ENCODE data around the gene DPH7. TPM values are rescaled to one million over a fixed set of nuclear protein-coding genes. Genes with fewer than 3 reads are reported as not detected.
A peak's percentile ranks its signal among the peaks of the same experiment; 100 is the strongest.

DPH7 gene
- total and polyA plus RNA-seq, 2 experiments from 2014 or later: 65.6 to 78.4 TPM

DNA sequence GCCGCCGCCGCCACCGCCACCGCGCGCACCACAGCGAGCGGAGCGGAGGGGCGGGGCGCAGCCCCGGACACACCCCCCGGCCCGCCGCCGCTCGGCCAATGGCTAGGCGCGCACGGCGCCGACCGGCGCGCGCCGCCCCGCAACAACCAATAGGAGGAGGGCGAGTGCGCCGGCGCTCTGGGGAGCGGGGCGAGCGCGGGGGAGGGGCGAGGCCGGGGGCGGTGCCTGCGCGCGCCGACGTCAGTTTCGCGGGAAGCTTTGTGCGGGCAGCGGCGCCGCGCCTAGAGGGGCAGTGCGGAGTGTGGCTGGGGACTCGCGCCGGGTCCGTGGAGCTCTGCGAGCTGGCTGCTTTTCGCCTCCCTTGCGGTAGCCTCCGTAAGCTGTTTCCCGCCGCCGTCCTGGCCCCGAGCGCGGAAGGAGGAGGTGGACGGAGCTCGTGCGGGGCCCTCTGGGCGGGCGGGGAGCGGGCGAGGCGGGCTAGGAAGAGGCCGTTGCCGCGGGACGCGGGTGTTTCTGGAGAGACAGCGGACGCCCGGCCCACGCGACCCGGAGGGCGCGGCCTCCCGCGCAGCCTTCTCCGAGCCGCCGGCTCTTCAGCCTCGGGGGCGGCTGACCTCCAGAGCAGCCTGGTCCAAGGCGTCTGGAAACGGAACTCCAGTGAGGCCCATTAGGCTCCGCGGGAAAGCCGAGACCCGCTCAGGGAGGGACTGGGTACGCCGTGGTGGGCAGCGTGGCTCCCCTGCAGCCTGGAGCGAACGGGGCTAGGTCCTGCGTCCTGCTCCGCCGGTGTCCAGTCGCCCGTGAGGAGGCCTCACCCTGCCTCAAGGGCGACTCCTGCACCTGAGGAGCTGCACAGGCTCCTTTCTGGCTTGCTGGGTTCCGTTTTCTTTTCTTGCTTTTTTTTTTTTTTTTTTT lies 12.0 kb upstream of the DPH7 start, which contains the start of gene ZMYND19:
ZMYND19 (minus strand) TSS at position 44 of the 915 bp plus-strand sequence. CDS start 249 bp downstream, outside the sequence.
- no peak within 1 kb of the TSS for H3K27ac ChIP-seq
- no peaks in the 10 kb centered on the region for H3K9me3 ChIP-seq (ENCODE audit: low read depth)
- TF ChIP-seq, protein P1, sequence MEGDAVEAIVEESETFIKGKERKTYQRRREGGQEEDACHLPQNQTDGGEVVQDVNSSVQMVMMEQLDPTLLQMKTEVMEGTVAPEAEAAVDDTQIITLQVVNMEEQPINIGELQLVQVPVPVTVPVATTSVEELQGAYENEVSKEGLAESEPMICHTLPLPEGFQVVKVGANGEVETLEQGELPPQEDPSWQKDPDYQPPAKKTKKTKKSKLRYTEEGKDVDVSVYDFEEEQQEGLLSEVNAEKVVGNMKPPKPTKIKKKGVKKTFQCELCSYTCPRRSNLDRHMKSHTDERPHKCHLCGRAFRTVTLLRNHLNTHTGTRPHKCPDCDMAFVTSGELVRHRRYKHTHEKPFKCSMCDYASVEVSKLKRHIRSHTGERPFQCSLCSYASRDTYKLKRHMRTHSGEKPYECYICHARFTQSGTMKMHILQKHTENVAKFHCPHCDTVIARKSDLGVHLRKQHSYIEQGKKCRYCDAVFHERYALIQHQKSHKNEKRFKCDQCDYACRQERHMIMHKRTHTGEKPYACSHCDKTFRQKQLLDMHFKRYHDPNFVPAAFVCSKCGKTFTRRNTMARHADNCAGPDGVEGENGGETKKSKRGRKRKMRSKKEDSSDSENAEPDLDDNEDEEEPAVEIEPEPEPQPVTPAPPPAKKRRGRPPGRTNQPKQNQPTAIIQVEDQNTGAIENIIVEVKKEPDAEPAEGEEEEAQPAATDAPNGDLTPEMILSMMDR (IDR thresholded peaks at IDR 0.05; ENCODE audit: low read depth, low read length): no peak
- no peaks in the 10 kb centered on the region for H3K27me3 ChIP-seq
- DNase-seq (ENCODE audit: low read depth in 1 of 2, low spot score in 1 of 2): peak; percentile 92 to 96
- H3K4me1 ChIP-seq (ENCODE audit: low read depth): peaks cover 4% of the 10 kb centered on the region
- peak within 1 kb of the TSS; percentile 92 for H3K4me3 ChIP-seq
- peaks cover 19% of the 10 kb centered on the region for H3K36me3 ChIP-seq

- no peak for DNase-seq (ENCODE audit: low read depth in 1 of 2, low spot score in 1 of 2)
- Histone ChIP-seq H3K27me3 (no peaks in the 10 kb centered on the region), H3K27ac (no peak overlapping the region), H3K4me3 (peak overlapping the region; percentile 65), H3K4me1 (ENCODE audit: low read depth) (peaks cover 4% of the 10 kb centered on the region), H3K36me3 (peaks cover 22% of the 10 kb centered on the region), H3K9me3 (ENCODE audit: low read depth) (no peaks in the 10 kb centered on the region)
- TF ChIP-seq, protein P1 (IDR thresholded peaks at IDR 0.05; ENCODE audit: low read depth, low read length): no peak
Observed at GRCh38 chr9:137590123-137590468, 11.4 kb upstream of the DPH7 start.

- Histone ChIP-seq H3K4me3 (peak overlapping the region; percentile 65), H3K27ac (no peak overlapping the region), H3K27me3 (no peaks in the 10 kb centered on the region), H3K36me3 (peaks cover 24% of the 10 kb centered on the region), H3K4me1 (ENCODE audit: low read depth) (peaks cover 4% of the 10 kb centered on the region), H3K9me3 (ENCODE audit: low read depth) (no peaks in the 10 kb centered on the region)
- DNase-seq (ENCODE audit: low read depth in 1 of 2, low spot score in 1 of 2): peak; percentile 23 to 54
- TF ChIP-seq, protein P1 (IDR thresholded peaks at IDR 0.05; ENCODE audit: low read depth, low read length): no peak
Observed at GRCh38 chr9:137589441-137590122, 10.9 kb upstream of the DPH7 start.

- H3K27ac ChIP-seq: no peak overlapping the region
- H3K27me3 ChIP-seq: no peaks in the 10 kb centered on the region
- H3K4me3 ChIP-seq: no peak overlapping the region
- H3K36me3 ChIP-seq: peaks cover 24% of the 10 kb centered on the region
- peaks cover 4% of the 10 kb centered on the region for H3K4me1 ChIP-seq (ENCODE audit: low read depth)
- no peak for DNase-seq (ENCODE audit: low read depth in 1 of 2, low spot score in 1 of 2)
- H3K9me3 ChIP-seq (ENCODE audit: low read depth): no peaks in the 10 kb centered on the region
- TF ChIP-seq, protein P1 (IDR thresholded peaks at IDR 0.05; ENCODE audit: low read depth, low read length): no peak
Observed at GRCh38 chr9:137588891-137589290, 10.2 kb upstream of the DPH7 start.

- Histone ChIP-seq H3K4me1 (ENCODE audit: low read depth) (peaks cover 4% of the 10 kb centered on the region), H3K9me3 (ENCODE audit: low read depth) (no peaks in the 10 kb centered on the region), H3K4me3 (no peak overlapping the region), H3K27ac (no peak overlapping the region), H3K27me3 (no peaks in the 10 kb centered on the region), H3K36me3 (peaks cover 24% of the 10 kb centered on the region)
- DNase-seq (ENCODE audit: low read depth in 1 of 2, low spot score in 1 of 2): no peak
- TF ChIP-seq, protein P1 (IDR thresholded peaks at IDR 0.05; ENCODE audit: low read depth, low read length): no peak
Observed at GRCh38 chr9:137588311-137588710, 9.6 kb upstream of the DPH7 start.

All from cardiac muscle cell (in vitro differentiated cells and primary cell).